Measurements from ENCODE around the gene DMC1. TPM values are rescaled to one million over a fixed set of nuclear protein-coding genes. Genes with fewer than 3 reads are reported as not detected.
"Not testable (repeated sequence)": the region's sequence is repeated elsewhere in the genome, so short reads cannot be mapped to it uniquely, and the experiment has no call there.

DMC1 gene
- total RNA-seq (ENCODE audit: low replicate concordance), result 1.3 and 5.3 TPM in 2 replicates

GRCh38 chr22:38569972-38570778, at the start of gene DMC1:
DMC1 (minus strand) TSS chr22:38570183; CDS start chr22:38568256, 1,927 bp downstream.
- no peak for TF ChIP-seq CTCF (IDR thresholded peaks at IDR 0.05; ENCODE audit: insufficient read depth, low read length)
- H3K4me3 ChIP-seq (ENCODE audit: low read depth, low read length), result peak within 1 kb of the TSS; percentile 84
- DNase-seq (ENCODE audit: low read depth), result peak; percentile 78

- peak; percentile 16 for DNase-seq (ENCODE audit: low read depth)
- H3K4me3 ChIP-seq (ENCODE audit: low read depth, low read length), result no peak overlapping the region
- no peak for TF ChIP-seq CTCF (IDR thresholded peaks at IDR 0.05; ENCODE audit: insufficient read depth, low read length)
These were observed 48.7 kb upstream of the DMC1 start for GRCh38 chr22:38618682-38619081.

- no peak overlapping the region for H3K4me3 ChIP-seq (ENCODE audit: low read depth, low read length)
- TF ChIP-seq CTCF (IDR thresholded peaks at IDR 0.05; ENCODE audit: insufficient read depth, low read length), result no peak
- no peak for DNase-seq (ENCODE audit: low read depth)
These were observed 48.3 kb upstream of the DMC1 start for GRCh38 chr22:38618258-38618657.

- not testable (repeated sequence) for DNase-seq (ENCODE audit: low read depth); H3K4me3 ChIP-seq (ENCODE audit: low read depth, low read length)
These were observed 45.1 kb upstream of the DMC1 start for GRCh38 chr22:38615064-38615405.

GRCh38 chr22:38614332-38615063, 44.5 kb upstream of the DMC1 start:
- DNase-seq (ENCODE audit: low read depth), result peak; percentile 2
- TF ChIP-seq CTCF (IDR thresholded peaks at IDR 0.05; ENCODE audit: insufficient read depth, low read length), result no peak
- H3K4me3 ChIP-seq (ENCODE audit: low read depth, low read length), result no peak overlapping the region

- no peak for DNase-seq (ENCODE audit: low read depth)
- no peak overlapping the region for H3K4me3 ChIP-seq (ENCODE audit: low read depth, low read length)
- TF ChIP-seq CTCF (IDR thresholded peaks at IDR 0.05; ENCODE audit: insufficient read depth, low read length), result no peak
These were observed 43.6 kb upstream of the DMC1 start for GRCh38 chr22:38613588-38613987.

GRCh38 chr22:38612217-38613006, 42.4 kb upstream of the DMC1 start:
- no peak for TF ChIP-seq CTCF (IDR thresholded peaks at IDR 0.05; ENCODE audit: insufficient read depth, low read length)
- H3K4me3 ChIP-seq (ENCODE audit: low read depth, low read length), result no peak overlapping the region
- no peak for DNase-seq (ENCODE audit: low read depth)

All from fibroblast of the aortic adventitia (primary cell).